Neural progenitor cell (in vitro differentiated cells): ENCODE data around the gene ZBTB4. TPM values are rescaled to one million over a fixed set of nuclear protein-coding genes. Genes with fewer than 3 reads are reported as not detected.

ENCODE experiments used
- DNase-seq: peaks from one replicate; pipeline ENCODE4 v3.0.0-alpha.2; 2016; ENCODE audit warnings: low spot score
- H2AFZ ChIP-seq: fragments of 200-600 bp; sonication (generic); replicated peaks from 2 replicates; pipeline ENCODE4 v1.6.1; 2016; ENCODE audit warnings: antibody characterized with exemption
- H3F3A ChIP-seq: fragments of 200-600 bp; sonication (generic); 2 replicates; pipeline ENCODE4 v1.6.1; 2016; ENCODE audit warnings: antibody characterized with exemption, low read depth
- H3K27ac ChIP-seq: fragments of 200-600 bp; sonication (generic); 2 replicates; pipeline ENCODE4 v1.5.1; 2016; ENCODE audit warnings: mild to moderate bottlenecking
- H3K27me3 ChIP-seq: fragments of 200-600 bp; sonication (generic); 2 replicates; pipeline ENCODE4 v1.6.1; 2016; ENCODE audit warnings: mild to moderate bottlenecking, moderate library complexity
- H3K36me3 ChIP-seq: fragments of 200-600 bp; sonication (generic); 2 replicates; pipeline ENCODE4 v1.5.1; 2016
- H3K4me1 ChIP-seq: fragments of 200-600 bp; sonication (generic); 2 replicates; pipeline ENCODE4 v1.6.1; 2016; ENCODE audit warnings: mixed run types
- H3K4me2 ChIP-seq: fragments of 200-600 bp; sonication (generic); 2 replicates; pipeline ENCODE4 v1.6.1; 2016
- H3K4me3 ChIP-seq: fragments of 200-600 bp; sonication (generic); 2 replicates; pipeline ENCODE4 v1.5.1; 2016
- H3K79me2 ChIP-seq: fragments of 200-600 bp; sonication (generic); 2 replicates; pipeline ENCODE4 v1.6.1; 2016; ENCODE audit warnings: low read depth
- H3K9ac ChIP-seq: fragments of 200-600 bp; sonication (generic); 2 replicates; pipeline ENCODE4 v1.6.1; 2016
- H3K9me3 ChIP-seq: fragments of 200-600 bp; sonication (generic); 2 replicates; pipeline ENCODE4 v1.5.1; 2016; ENCODE audit warnings: low read depth
- H4K20me1 ChIP-seq: fragments of 200-600 bp; sonication (generic); 2 replicates; pipeline ENCODE4 v1.6.1; 2016; ENCODE audit warnings: low read depth
- H3K27ac Mint-ChIP-seq: 3 replicates; pipeline ENCODE4 v1.8.0; 2021; ENCODE audit warnings: mixed read lengths
- H3K27me3 Mint-ChIP-seq: 2 replicates; pipeline ENCODE4 v1.8.0; 2022; ENCODE audit warnings: low read depth, mild to moderate bottlenecking, inconsistent platforms, moderate library complexity, mixed read lengths; ENCODE audit not compliant: insufficient read depth
- H3K36me3 Mint-ChIP-seq: 3 replicates; pipeline ENCODE4 v1.8.0; 2021; ENCODE audit warnings: mixed read lengths
- H3K4me1 Mint-ChIP-seq: 3 replicates; pipeline ENCODE4 v1.8.0; 2021; ENCODE audit warnings: mixed read lengths
- H3K4me3 Mint-ChIP-seq: 3 replicates; pipeline ENCODE4 v1.8.0; 2021; ENCODE audit warnings: mild to moderate bottlenecking, moderate library complexity, mixed read lengths
- H3K9me3 Mint-ChIP-seq: 3 replicates; pipeline ENCODE4 v1.8.0; 2020; ENCODE audit warnings: mixed read lengths
- EZH2 ChIP-seq: fragments of 200-600 bp; sonication (generic); IDR thresholded peaks from 2 replicates; pipeline ENCODE4 v1.6.1; 2017; ENCODE audit warnings: antibody characterized with exemption, mild to moderate bottlenecking, moderate library complexity
- EZH2phosphoT487 ChIP-seq: fragments of 200-600 bp; sonication (generic); IDR thresholded peaks from 2 replicates; pipeline ENCODE4 v1.6.1; 2017; ENCODE audit warnings: antibody characterized with exemption
- total RNA-seq: library from RNA; depleted of rRNA; stranded (reverse); fragments of >200 nt; gene quantifications from 2 replicates; pipeline ENCODE4 v1.2.3, GENCODE V29; 2015; ENCODE audit warnings: low replicate concordance
- TF ChIP-seq, protein P1 (sequence below): fragments of 200-600 bp; sonication (generic); IDR thresholded peaks from 2 replicates; pipeline ENCODE4 v1.5.1; 2017; ENCODE audit warnings: antibody characterized with exemption, mild to moderate bottlenecking

ZBTB4 gene
- total RNA-seq, 1 donor from 2014 or later: 5.4 TPM

DNA sequence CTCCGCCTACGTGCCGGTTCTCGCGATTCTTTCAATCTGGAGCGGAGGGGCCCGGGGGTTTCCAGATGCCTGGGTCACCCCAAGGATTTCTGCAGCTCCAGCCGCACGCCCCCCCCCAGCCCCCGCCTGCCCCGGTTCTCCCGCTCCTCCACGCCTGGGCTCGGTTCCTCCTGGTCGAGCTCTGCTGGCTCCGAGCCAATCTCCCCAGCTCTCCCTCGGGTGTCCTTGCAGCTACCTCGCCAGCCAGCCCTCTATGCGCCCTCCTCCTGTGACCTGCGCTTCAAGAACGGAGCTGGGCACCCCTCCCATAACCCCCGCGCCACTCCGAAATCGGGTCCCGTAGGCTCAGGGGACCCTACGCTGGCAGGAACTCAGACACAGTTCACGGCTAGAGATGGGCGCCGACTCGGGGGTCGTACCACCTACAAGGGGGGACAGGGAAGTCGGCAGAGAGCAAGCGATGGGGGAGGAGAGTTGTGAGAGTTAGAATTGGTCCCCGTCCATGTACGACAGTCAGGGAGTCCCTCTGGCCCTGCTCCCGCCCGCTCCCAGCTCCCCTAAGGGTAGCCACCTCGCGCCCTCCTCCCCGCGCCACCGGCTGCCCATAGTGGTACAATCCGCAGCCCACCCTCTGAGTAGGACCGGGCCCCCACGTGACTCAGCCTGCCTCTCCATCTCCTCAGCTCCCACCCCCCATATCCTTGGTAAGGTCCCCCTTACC lies 39.2 kb downstream of the ZBTB4 start:
- Mint-ChIP-seq H3K27ac (peak overlapping the region; percentile 99), H3K27me3 (peaks cover 35% of the 10 kb centered on the region), H3K4me1 (peaks cover 53% of the 10 kb centered on the region), H3K4me3 (peak overlapping the region; percentile 96), H3K9me3 (no peaks in the 10 kb centered on the region), H3K36me3 (no peaks in the 10 kb centered on the region)
- peaks cover 57% of the 10 kb centered on the region for H3F3A ChIP-seq
- H3K79me2 ChIP-seq: no peaks in the 10 kb centered on the region
- TF ChIP-seq, protein P1, sequence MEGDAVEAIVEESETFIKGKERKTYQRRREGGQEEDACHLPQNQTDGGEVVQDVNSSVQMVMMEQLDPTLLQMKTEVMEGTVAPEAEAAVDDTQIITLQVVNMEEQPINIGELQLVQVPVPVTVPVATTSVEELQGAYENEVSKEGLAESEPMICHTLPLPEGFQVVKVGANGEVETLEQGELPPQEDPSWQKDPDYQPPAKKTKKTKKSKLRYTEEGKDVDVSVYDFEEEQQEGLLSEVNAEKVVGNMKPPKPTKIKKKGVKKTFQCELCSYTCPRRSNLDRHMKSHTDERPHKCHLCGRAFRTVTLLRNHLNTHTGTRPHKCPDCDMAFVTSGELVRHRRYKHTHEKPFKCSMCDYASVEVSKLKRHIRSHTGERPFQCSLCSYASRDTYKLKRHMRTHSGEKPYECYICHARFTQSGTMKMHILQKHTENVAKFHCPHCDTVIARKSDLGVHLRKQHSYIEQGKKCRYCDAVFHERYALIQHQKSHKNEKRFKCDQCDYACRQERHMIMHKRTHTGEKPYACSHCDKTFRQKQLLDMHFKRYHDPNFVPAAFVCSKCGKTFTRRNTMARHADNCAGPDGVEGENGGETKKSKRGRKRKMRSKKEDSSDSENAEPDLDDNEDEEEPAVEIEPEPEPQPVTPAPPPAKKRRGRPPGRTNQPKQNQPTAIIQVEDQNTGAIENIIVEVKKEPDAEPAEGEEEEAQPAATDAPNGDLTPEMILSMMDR: no peak
- TF ChIP-seq EZH2 (no peak), EZH2phosphoT487 (no peak)
- H3K4me2 ChIP-seq: peak overlapping the region; percentile 93
- H3K4me1 ChIP-seq: peaks cover 26% of the 10 kb centered on the region
- no peak overlapping the region for H3K27ac ChIP-seq
- no peaks in the 10 kb centered on the region for H3K9me3 ChIP-seq
- peak overlapping the region; percentile 81 for H2AFZ ChIP-seq
- no peaks in the 10 kb centered on the region for H3K36me3 ChIP-seq
- peak overlapping the region; percentile 53 for H3K9ac ChIP-seq
- H3K27me3 ChIP-seq: peaks cover 70% of the 10 kb centered on the region
- peak overlapping the region; percentile 74 for H3K4me3 ChIP-seq
- peak; percentile 73 for DNase-seq
- H4K20me1 ChIP-seq: no peaks in the 10 kb centered on the region

DNA sequence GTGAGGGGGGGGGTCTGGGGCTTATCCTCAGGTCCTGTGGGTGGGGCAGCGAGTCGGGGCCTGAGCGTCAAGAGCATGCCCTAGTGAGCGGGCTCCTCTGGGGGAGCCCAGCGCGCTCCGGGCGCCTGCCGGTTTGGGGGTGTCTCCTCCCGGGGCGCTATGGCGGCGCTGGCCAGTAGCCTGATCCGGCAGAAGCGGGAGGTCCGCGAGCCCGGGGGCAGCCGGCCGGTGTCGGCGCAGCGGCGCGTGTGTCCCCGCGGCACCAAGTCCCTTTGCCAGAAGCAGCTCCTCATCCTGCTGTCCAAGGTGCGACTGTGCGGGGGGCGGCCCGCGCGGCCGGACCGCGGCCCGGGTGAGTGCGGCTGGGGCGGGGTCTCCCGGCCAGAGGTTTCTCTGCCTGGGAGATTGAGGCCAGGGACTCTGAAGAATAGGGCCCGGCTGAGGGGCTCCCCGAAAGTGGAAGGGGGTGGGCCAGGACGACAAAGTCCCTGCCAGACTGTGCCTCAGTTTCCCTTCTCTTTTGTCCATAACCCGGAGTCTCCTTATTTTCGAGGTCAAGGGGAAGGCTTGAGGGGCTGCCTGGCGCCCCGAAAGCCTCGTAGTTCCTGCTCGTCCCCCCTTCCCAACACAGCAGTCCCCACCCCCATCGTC lies 39.8 kb downstream of the ZBTB4 start, which contains the start of gene FGF11:
Gene FGF11, plus strand, starts transcription at position 51 of the 651 bp plus-strand sequence. Its CDS starts 109 bp downstream, at position 160.
- no peaks in the 10 kb centered on the region for H3K36me3 Mint-ChIP-seq
- no peaks in the 10 kb centered on the region for H3K79me2 ChIP-seq
- peaks cover 69% of the 10 kb centered on the region for H3K27me3 ChIP-seq
- H3K9me3 ChIP-seq: no peaks in the 10 kb centered on the region
- H3K4me1 Mint-ChIP-seq: peaks cover 51% of the 10 kb centered on the region
- peak within 1 kb of the TSS; percentile 53 for H3K9ac ChIP-seq
- H3K4me3 Mint-ChIP-seq: peak within 1 kb of the TSS; percentile 96
- peaks cover 50% of the 10 kb centered on the region for H3F3A ChIP-seq
- peak; percentile 56 for DNase-seq
- H3K9me3 Mint-ChIP-seq: no peaks in the 10 kb centered on the region
- H3K36me3 ChIP-seq: no peaks in the 10 kb centered on the region
- peaks cover 38% of the 10 kb centered on the region for H3K27me3 Mint-ChIP-seq
- peak within 1 kb of the TSS; percentile 84 for H2AFZ ChIP-seq
- H4K20me1 ChIP-seq: no peaks in the 10 kb centered on the region
- peak within 1 kb of the TSS; percentile 99 for H3K27ac Mint-ChIP-seq
- peaks cover 24% of the 10 kb centered on the region for H3K4me1 ChIP-seq
- H3K4me3 ChIP-seq: peak within 1 kb of the TSS; percentile 74
- peak; percentile 50 for TF ChIP-seq EZH2phosphoT487
- peak; percentile 19 for TF ChIP-seq EZH2
- TF ChIP-seq, protein P1: no peak
- H3K27ac ChIP-seq: no peak within 1 kb of the TSS
- peak within 1 kb of the TSS; percentile 93 for H3K4me2 ChIP-seq

DNA sequence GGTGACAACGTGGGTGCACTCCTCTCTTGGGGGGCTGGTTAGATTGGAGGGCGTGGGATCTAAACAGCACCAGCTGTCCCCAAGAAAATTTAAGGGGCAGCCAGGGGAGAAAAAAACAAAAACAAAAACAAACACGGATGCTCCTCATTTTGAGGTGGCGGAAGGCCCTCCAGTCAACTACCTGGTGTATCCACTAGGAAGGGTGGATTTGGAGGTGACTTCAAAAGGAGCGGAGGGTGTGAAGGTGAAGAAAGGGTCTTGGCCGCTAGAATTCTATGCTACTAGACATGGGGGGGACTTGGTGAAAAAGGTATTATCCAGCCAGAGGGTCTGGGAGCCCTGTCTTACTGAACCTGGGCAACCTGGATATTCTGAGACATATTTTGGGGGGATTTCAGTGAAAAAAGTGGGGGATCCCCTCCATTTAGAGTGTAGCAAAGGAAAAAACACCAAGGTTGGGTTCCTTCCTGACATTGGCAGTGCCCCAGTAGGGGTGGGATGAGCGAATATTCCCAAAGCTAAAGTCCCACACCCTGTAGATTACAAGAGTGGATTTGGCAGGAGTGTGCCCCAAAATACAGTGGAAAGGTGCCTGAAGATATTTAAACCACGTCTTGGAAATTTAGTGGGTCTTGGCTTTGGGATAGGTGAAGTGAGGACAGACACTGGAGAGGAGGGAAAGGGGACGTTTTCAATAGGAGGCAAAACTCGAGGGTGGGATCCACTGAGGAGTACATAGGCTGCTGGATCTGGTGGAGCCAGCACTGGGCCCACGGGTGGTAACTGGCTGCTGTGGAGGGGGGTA lies 40.6 kb downstream of the ZBTB4 start:
- Histone ChIP-seq H3K4me3 (peak overlapping the region; percentile 74), H3K9ac (no peak overlapping the region), H3K27ac (no peak overlapping the region), H3K9me3 (no peaks in the 10 kb centered on the region), H3K79me2 (no peaks in the 10 kb centered on the region), H2AFZ (no peak overlapping the region), H4K20me1 (no peaks in the 10 kb centered on the region), H3K27me3 (peaks cover 62% of the 10 kb centered on the region), H3K4me1 (peaks cover 20% of the 10 kb centered on the region), H3K4me2 (peak overlapping the region; percentile 93), H3K36me3 (no peaks in the 10 kb centered on the region), H3F3A (peaks cover 43% of the 10 kb centered on the region)
- TF ChIP-seq, protein P1: no peak
- TF ChIP-seq EZH2phosphoT487: peak; percentile 79
- TF ChIP-seq EZH2: peak; percentile 80
- Mint-ChIP-seq H3K9me3 (no peaks in the 10 kb centered on the region), H3K36me3 (no peaks in the 10 kb centered on the region), H3K4me1 (peaks cover 46% of the 10 kb centered on the region), H3K27ac (peak overlapping the region; percentile 60), H3K4me3 (peak overlapping the region; percentile 89), H3K27me3 (peaks cover 38% of the 10 kb centered on the region)
- no peak for DNase-seq
